ENCODE results near the gene COX7A2. TPM values are rescaled to one million over a fixed set of nuclear protein-coding genes. Genes with fewer than 3 reads are reported as not detected.

The COX7A2 gene
- total RNA-seq, 1 experiment from 2014 or later: 516 TPM

DNA sequence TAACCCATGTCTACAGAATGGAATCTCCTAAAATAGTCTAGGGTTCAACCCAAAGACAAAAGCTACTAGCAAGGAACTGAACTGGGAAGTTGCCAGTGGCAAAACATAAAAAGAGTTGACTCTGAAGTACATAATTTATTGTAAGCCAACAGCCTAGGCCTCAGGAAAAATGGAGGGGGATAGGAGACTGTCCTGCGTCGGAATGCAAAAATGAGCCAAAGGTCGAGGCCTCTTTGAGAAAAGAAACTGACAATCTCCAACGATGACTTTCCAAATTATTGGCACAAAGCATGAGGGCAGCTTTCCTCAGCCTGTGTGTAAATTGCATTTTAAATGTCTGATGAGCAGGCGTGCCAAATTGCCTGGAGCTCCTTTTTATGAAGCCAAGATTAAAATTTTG is 39.9 kb downstream of the COX7A2 start:
- Mint-ChIP-seq H3K9me3 (no peaks in the 10 kb centered on the region; a peak in 2 of 5 replicates), H3K27ac (no peak overlapping the region), H3K27me3 (ENCODE audit: low read depth) (peaks cover 90% of the 10 kb centered on the region), H3K36me3 (ENCODE audit: insufficient read depth in 1 of 3, low read depth in 3 of 3) (no peaks in the 10 kb centered on the region; a peak in 1 of 7 replicates), H3K4me3 (peak overlapping the region in 1 of 2 experiments; percentile 92; a peak in 2 of 5 replicates), H3K4me1 (peaks cover 50 to 54% of the 10 kb centered on the region in 2 experiments)
- Histone ChIP-seq H2BK20ac (ENCODE audit: low read depth, low read length, poor library complexity, severe bottlenecking) (no peak overlapping the region), H3K27ac (ENCODE audit: insufficient read length, low read depth, low read length) (no peak overlapping the region), H2AFZ (ENCODE audit: low read length) (no peak overlapping the region), H4K20me1 (ENCODE audit: control insufficient read depth, insufficient read depth, insufficient read length) (no peaks in the 10 kb centered on the region), H3K56ac (ENCODE audit: insufficient read length, low read depth, low read length) (no peak overlapping the region), H3K4me2 (ENCODE audit: insufficient read depth, insufficient read length, low read length) (peak overlapping the region; percentile 97), H3K79me2 (ENCODE audit: insufficient read depth, low read length) (no peaks in the 10 kb centered on the region), H3T11ph (ENCODE audit: low read length) (no peak overlapping the region), H3K4ac (ENCODE audit: low read depth, low read length) (no peak overlapping the region), H2BK5ac (ENCODE audit: insufficient read length, low read length) (no peak overlapping the region), H3K9ac (ENCODE audit: extremely low read depth, insufficient read length, low read length) (no peak overlapping the region), H3K27me3 (ENCODE audit: insufficient read depth, low read length) (peaks cover 57% of the 10 kb centered on the region), H2AK5ac (ENCODE audit: insufficient read length, low read length) (no peak overlapping the region), H4K8ac (replicated peaks; ENCODE audit: insufficient read length, low read depth, low read length) (no peak overlapping the region), H2BK120ac (ENCODE audit: low read depth, low read length, poor library complexity, severe bottlenecking) (no peak overlapping the region), H2BK15ac (ENCODE audit: low read depth, low read length) (no peak overlapping the region), H3K79me1 (ENCODE audit: insufficient read depth, low read depth, low read length, poor library complexity, severe bottlenecking) (no peaks in the 10 kb centered on the region), H4K5ac (ENCODE audit: insufficient read length, low read depth, low read length) (no peak overlapping the region), H3K14ac (ENCODE audit: insufficient read depth, low read length) (no peak overlapping the region), H3K23me2 (ENCODE audit: insufficient read length, low read depth, low read length, poor library complexity, severe bottlenecking) (peaks cover 46% of the 10 kb centered on the region), H4K91ac (ENCODE audit: insufficient read length, low read depth, low read length) (no peak overlapping the region), H3K23ac (ENCODE audit: insufficient read length, low read depth, low read length) (no peak overlapping the region), H3K4me1 (ENCODE audit: insufficient read depth, low read length) (no peaks in the 10 kb centered on the region), H3K18ac (ENCODE audit: insufficient read length, low read depth, low read length) (no peak overlapping the region), H3K9me3 (ENCODE audit: control insufficient read depth, low read depth, low read length) (no peaks in the 10 kb centered on the region), H2BK12ac (ENCODE audit: insufficient read length, low read depth, low read length) (no peak overlapping the region)
- WGBS (ENCODE audit: extremely low coverage, insufficient read length, low lambda C conversion rate): no CpG with 5 or more reads among the region's 5 CpGs
- TF ChIP-seq, protein P1, sequence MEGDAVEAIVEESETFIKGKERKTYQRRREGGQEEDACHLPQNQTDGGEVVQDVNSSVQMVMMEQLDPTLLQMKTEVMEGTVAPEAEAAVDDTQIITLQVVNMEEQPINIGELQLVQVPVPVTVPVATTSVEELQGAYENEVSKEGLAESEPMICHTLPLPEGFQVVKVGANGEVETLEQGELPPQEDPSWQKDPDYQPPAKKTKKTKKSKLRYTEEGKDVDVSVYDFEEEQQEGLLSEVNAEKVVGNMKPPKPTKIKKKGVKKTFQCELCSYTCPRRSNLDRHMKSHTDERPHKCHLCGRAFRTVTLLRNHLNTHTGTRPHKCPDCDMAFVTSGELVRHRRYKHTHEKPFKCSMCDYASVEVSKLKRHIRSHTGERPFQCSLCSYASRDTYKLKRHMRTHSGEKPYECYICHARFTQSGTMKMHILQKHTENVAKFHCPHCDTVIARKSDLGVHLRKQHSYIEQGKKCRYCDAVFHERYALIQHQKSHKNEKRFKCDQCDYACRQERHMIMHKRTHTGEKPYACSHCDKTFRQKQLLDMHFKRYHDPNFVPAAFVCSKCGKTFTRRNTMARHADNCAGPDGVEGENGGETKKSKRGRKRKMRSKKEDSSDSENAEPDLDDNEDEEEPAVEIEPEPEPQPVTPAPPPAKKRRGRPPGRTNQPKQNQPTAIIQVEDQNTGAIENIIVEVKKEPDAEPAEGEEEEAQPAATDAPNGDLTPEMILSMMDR (conservative IDR thresholded peaks at IDR 0.05): no peak
- no peak for DNase-seq
